SJSA1 (cell line): ENCODE measurements around the gene BRD8. TPM values are rescaled to one million over a fixed set of nuclear protein-coding genes. Genes with fewer than 3 reads are reported as not detected.
A peak's percentile ranks its signal among the peaks of the same experiment; 100 is the strongest.
"Not testable (repeated sequence)": the region's sequence is repeated elsewhere in the genome, so short reads cannot be mapped to it uniquely, and the experiment has no call there.

ENCODE experiments used
- DNase-seq, 2 experiments: peaks; one replicate each; pipeline ENCODE4 v3.0.0-alpha.2; 2015 to 2020; ENCODE audit warnings: low spot score in 2 of 2, low read depth in 1 of 2
- H3K27ac ChIP-seq: fragments of 250-450 bp; sonication (Bioruptor Pico); 2 replicates; pipeline ENCODE4 v1.5.1; 2020; ENCODE audit warnings: mild to moderate bottlenecking, moderate library complexity
- H3K27me3 ChIP-seq: fragments of 250-450 bp; sonication (Bioruptor Pico); replicated peaks from 2 replicates; pipeline ENCODE4 v1.5.1; 2020; ENCODE audit warnings: mild to moderate bottlenecking, moderate library complexity
- H3K36me3 ChIP-seq: fragments of 250-450 bp; sonication (Bioruptor Pico); 2 replicates; pipeline ENCODE4 v1.5.1; 2020; ENCODE audit warnings: mild to moderate bottlenecking
- H3K4me1 ChIP-seq: fragments of 250-450 bp; sonication (Bioruptor Pico); replicated peaks from 2 replicates; pipeline ENCODE4 v1.6.1; 2021; ENCODE audit warnings: mild to moderate bottlenecking
- H3K4me3 ChIP-seq: fragments of 250-450 bp; sonication (Bioruptor Pico); 2 replicates; pipeline ENCODE4 v1.5.1; 2020; ENCODE audit warnings: mild to moderate bottlenecking
- H3K9me3 ChIP-seq: fragments of 250-450 bp; sonication (Bioruptor Pico); replicated peaks from 2 replicates; pipeline ENCODE4 v1.5.1; 2020; ENCODE audit warnings: mild to moderate bottlenecking
- total RNA-seq: library from RNA; depleted of rRNA; stranded (reverse); fragments of >200 nt; shearing (Covaris generic); gene quantifications from 2 replicates; pipeline ENCODE4 v1.2.3, GENCODE V29; 2014; rRNA removed

BRD8 gene, protein sequence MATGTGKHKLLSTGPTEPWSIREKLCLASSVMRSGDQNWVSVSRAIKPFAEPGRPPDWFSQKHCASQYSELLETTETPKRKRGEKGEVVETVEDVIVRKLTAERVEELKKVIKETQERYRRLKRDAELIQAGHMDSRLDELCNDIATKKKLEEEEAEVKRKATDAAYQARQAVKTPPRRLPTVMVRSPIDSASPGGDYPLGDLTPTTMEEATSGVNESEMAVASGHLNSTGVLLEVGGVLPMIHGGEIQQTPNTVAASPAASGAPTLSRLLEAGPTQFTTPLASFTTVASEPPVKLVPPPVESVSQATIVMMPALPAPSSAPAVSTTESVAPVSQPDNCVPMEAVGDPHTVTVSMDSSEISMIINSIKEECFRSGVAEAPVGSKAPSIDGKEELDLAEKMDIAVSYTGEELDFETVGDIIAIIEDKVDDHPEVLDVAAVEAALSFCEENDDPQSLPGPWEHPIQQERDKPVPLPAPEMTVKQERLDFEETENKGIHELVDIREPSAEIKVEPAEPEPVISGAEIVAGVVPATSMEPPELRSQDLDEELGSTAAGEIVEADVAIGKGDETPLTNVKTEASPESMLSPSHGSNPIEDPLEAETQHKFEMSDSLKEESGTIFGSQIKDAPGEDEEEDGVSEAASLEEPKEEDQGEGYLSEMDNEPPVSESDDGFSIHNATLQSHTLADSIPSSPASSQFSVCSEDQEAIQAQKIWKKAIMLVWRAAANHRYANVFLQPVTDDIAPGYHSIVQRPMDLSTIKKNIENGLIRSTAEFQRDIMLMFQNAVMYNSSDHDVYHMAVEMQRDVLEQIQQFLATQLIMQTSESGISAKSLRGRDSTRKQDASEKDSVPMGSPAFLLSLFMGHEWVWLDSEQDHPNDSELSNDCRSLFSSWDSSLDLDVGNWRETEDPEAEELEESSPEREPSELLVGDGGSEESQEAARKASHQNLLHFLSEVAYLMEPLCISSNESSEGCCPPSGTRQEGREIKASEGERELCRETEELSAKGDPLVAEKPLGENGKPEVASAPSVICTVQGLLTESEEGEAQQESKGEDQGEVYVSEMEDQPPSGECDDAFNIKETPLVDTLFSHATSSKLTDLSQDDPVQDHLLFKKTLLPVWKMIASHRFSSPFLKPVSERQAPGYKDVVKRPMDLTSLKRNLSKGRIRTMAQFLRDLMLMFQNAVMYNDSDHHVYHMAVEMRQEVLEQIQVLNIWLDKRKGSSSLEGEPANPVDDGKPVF
- 47.3 and 90.0 TPM in 2 replicates for total RNA-seq

DNA sequence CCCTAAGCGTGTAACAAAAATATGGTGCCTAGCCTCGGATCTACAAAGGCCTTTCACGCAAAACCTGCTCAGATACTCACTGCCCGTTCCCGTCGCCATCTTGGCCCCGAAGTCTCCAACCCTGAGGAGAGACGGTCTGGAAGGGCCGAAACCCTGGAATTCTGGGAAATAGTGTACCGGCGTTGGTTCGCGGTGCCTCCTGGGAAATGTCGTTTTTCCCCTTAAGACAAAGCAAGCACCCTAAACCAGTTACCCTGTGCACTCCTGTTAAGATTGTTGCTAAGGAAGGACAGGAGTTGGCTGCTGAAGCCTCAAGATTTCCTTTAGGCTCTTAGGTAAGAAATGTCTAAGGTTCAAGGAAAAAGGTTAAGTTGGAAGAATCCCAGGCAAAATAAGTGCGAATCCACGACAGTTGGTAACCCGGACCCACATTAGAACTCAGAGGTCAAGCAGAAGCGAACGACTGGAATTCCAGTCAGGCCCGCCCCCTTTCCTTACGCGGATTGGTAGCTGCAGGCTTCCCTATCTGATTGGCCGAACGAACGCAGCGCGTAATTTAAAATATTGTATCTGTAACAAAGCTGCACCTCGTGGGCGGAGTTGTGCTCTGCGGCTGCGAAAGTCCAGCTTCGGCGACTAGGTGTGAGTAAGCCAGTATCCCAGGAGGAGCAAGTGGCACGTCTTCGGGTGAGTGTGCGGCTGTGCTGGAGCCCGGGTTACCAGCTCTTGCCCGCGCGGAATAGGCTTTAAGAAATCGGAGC is at the start of gene BRD8, which contains the start of gene KIF20A:
BRD8 (minus strand) TSS at position 115 of the 761 bp plus-strand sequence; CDS start at position 99, 16 bp downstream.
KIF20A (plus strand) TSS at position 597 of the 761 bp plus-strand sequence. CDS start 569 bp downstream, outside the sequence.
- Histone ChIP-seq H3K4me1 (peaks cover 10% of the 10 kb centered on the region), H3K36me3 (peaks cover 68% of the 10 kb centered on the region), H3K9me3 (no peaks in the 10 kb centered on the region), H3K27me3 (no peaks in the 10 kb centered on the region), H3K27ac (peak within 1 kb of the TSS; percentile 99), H3K4me3 (peak within 1 kb of the TSS; percentile 61)
- peak; percentile 99 for DNase-seq

DNA sequence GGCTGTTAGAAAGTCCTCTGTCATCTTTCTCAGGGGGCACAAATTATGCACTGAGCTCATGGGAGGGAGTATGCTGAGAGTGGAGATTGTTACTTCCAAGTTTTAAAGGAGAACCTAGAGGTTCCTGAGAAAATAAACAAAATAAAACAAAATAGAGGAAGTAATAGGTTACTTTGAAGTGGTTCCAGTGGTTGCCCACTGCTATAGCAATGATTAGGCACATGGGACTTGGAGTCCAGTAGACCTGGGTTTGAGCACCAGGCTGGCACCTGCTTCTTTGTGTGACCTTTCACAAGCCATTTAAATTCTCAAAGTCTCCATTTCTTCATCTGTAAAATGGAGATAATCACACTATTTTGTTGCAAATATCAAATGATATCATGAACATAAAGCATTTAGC is 48.5 kb upstream of the BRD8 start:
- DNase-seq = no peak
- no peaks in the 10 kb centered on the region for H3K27me3 ChIP-seq
- H3K4me1 ChIP-seq = peaks cover 17% of the 10 kb centered on the region
- no peak overlapping the region for H3K4me3 ChIP-seq
- H3K36me3 ChIP-seq = no peaks in the 10 kb centered on the region
- H3K9me3 ChIP-seq = peaks cover 9% of the 10 kb centered on the region
- H3K27ac ChIP-seq = no peak overlapping the region

DNA sequence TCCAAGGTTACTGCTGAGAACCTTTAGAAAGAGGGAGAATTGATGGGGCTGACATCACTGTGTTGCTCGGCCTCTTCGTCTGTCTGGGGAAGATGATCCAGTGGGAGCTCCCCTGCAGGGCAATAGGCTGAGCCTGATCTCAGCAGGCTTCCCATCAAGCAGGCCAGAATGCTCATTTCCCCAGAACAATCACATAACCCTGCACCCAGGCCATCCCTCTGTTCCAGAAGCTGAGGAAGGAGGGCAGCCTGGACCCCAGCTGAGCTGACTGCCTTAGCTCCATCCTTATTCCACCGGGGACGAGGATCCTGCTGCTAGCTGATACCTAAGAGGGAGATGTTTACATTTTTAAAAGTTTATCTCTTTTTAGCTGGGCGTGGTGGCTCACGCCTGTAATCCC is 46.3 kb upstream of the BRD8 start:
- Histone ChIP-seq H3K4me1 (no peaks in the 10 kb centered on the region), H3K27me3 (no peaks in the 10 kb centered on the region), H3K27ac (no peak overlapping the region), H3K36me3 (no peaks in the 10 kb centered on the region), H3K9me3 (peaks cover 9% of the 10 kb centered on the region), H3K4me3 (no peak overlapping the region)
- DNase-seq = no peak

DNA sequence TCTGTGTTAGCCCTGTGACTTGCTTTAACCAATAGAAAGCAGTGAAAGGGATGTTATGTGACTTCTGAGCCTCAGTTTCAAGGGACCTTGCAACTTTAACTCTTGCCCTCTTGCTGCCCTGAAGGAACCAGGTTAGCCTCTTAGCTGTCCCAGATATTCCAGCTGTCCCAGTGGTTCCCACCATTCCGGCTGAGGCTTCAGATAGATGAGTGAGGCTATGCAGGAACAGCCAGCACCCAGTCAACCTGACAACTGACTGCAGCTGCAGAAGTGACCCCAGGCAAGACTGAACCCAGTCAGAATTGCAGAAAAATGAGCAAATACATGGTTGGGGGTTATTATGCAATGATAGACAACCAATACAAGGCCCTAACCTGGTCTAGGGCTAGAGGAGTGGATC is 45.1 kb upstream of the BRD8 start:
- no peaks in the 10 kb centered on the region for H3K27me3 ChIP-seq
- no peak overlapping the region for H3K4me3 ChIP-seq
- H3K27ac ChIP-seq = no peak overlapping the region
- no peaks in the 10 kb centered on the region for H3K36me3 ChIP-seq
- H3K9me3 ChIP-seq = peaks cover 12% of the 10 kb centered on the region
- DNase-seq = no peak
- H3K4me1 ChIP-seq = no peaks in the 10 kb centered on the region

DNA sequence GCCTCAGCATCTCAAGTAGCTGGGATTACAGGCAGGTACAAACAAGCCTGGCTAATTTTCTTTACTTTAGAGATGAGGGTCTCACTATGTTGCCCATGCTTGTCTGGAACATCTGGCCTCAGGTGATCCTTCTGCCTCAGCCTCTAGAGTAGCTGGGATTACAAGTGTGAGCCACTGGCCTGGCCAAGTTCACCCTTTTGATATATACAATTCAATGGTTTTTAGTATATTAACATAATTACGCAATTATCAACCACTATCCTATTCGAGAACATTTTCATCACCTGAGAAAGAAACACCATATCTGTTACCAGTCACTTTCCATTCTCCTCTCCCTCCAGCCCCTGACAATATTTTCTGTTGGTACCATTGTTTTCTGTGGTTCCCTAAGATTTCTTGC is 38.4 kb upstream of the BRD8 start:
- no peak overlapping the region for H3K27ac ChIP-seq
- peaks cover 6% of the 10 kb centered on the region; the same call in 1 of the 2 replicates for H3K36me3 ChIP-seq
- no peaks in the 10 kb centered on the region for H3K27me3 ChIP-seq
- peaks cover 10% of the 10 kb centered on the region for H3K4me1 ChIP-seq
- H3K9me3 ChIP-seq = peaks cover 3% of the 10 kb centered on the region
- DNase-seq = no peak
- no peak overlapping the region for H3K4me3 ChIP-seq

DNA sequence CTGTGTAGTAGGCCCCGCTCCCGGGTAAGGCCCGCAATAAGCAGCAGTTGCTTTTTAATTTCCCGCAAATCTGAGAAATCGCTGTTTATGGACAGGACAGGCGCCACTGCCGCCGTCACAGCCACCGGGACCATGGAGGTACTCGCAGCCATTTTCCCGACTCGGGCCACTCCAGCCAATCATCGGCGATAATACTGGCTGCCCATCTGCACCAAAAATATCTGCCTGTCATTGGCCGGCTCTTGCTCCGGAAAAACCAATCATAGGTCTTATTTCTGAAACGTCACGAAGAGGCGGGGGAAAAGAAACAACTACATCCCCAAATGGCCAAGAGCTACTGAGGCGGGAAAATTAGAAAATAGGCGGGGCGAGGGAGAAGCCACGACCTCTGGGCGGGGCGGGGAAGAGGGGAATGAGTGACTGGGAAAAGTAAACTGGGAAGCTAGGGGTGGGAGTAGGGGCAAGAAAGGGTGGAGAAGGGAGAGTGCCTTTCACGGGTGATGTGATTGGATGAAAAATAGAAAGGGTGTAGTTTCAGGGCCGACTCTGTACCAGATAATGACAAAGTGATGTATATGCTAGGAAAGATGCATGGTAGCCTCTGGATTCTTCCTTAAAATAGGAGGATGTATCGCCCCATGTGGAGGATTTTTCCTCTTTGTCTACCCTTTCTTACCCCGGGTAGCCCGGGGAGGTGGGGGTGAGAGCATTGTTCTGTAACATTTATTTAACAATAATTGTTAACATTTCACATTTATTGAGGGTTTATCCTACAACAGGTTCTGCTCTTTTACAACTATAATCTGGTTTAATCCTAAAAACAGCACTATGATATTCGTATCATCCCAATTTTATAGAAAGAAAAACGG is 35.0 kb upstream of the BRD8 start, which contains the start of gene CDC23:
CDC23 (minus strand) TSS at position 163 of the 869 bp plus-strand sequence; CDS start at position 152, 11 bp downstream.
- Histone ChIP-seq H3K27me3 (no peaks in the 10 kb centered on the region), H3K4me3 (peak within 1 kb of the TSS; percentile 73), H3K4me1 (peaks cover 12% of the 10 kb centered on the region), H3K9me3 (no peaks in the 10 kb centered on the region), H3K27ac (peak within 1 kb of the TSS; percentile 52), H3K36me3 (peaks cover 33% of the 10 kb centered on the region)
- peak; percentile 98 for DNase-seq

DNA sequence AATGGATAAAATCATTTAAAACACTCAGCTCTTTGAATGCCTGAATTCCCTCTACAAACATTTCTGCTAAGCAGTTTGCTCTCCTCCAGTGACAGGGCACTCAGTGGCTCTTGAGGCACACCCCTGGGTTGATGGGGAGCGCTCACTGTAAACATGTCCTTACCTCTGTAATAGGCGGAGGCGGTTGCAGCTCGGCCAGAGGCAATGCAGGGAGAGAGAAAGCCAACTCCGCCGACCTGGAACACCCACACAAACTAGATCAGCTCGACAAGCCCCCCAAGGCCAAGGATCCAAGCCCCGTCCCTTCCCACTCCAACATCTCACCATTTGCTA is 34.4 kb upstream of the BRD8 start:
- no peak for DNase-seq
- peaks cover 12% of the 10 kb centered on the region for H3K4me1 ChIP-seq
- peaks cover 38% of the 10 kb centered on the region for H3K36me3 ChIP-seq
- peak overlapping the region; percentile 52 for H3K27ac ChIP-seq
- no peaks in the 10 kb centered on the region for H3K9me3 ChIP-seq
- peak overlapping the region; percentile 73 for H3K4me3 ChIP-seq
- no peaks in the 10 kb centered on the region for H3K27me3 ChIP-seq

DNA sequence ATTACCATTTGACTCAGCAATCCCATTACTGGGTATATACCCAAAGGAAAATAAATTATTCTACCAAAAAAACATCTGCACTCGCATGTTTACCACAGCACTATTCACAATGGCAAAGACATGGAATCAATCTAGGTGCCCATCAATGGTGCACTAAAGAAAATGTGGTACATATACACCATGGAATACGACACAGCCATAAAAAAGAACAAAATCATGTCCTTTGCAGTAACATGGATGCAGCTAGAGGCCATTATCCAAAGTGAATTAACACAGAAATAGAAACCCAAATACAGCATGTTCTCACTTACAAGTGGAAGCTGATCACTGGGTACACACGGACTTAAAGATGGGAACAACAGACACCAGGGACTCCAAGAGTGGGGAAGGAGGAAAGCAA is 32.6 kb upstream of the BRD8 start:
- H3K4me3 ChIP-seq = no peak overlapping the region
- H3K27me3 ChIP-seq = no peaks in the 10 kb centered on the region
- no peak overlapping the region for H3K27ac ChIP-seq
- no peak for DNase-seq
- H3K36me3 ChIP-seq = peaks cover 49% of the 10 kb centered on the region
- peaks cover 12% of the 10 kb centered on the region for H3K4me1 ChIP-seq
- H3K9me3 ChIP-seq = no peaks in the 10 kb centered on the region

DNA sequence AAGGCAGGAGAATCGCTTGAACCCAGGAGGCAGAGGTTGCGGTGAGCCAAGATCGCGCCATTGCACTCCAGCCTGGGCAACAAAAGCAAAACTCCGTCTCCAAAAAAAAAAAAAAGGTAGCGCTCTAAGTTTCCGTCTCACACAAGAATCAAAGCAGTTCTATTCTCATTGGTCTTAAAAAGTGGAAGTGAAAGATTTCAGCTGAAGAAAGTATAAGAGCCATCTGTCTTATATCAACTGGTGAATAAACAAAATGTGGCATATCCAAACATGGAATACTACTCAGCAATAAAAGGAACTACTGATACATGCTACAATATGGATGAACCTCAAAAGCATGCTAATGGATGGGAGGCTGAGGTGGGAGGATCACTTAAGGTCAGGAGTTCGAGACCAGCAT is 15.4 kb upstream of the BRD8 start:
- not testable (repeated sequence) for H3K27ac ChIP-seq, DNase-seq, H3K27me3 ChIP-seq, H3K9me3 ChIP-seq, H3K4me3 ChIP-seq, H3K4me1 ChIP-seq
- peaks cover 74% of the 10 kb centered on the region for H3K36me3 ChIP-seq

DNA sequence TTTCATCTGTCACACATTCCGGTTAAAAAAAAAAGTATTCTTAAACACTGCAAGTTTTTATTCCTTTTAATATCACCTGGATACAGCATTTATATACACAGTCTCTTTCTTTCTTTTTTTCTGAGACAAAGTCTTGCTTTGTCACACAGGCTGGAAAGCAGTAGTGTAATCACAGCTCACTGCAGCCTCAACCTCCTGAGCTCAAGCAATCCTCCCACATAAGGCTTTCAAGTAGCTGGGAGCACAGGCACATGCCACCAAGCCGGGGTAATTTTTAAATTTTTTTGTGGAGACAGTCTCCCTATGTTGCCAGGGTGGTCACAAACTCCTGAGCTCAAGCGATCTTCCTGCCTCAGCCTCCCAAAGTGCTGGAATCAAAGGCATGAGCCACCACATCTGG is 14.4 kb upstream of the BRD8 start:
- Histone ChIP-seq H3K36me3 (peaks cover 74% of the 10 kb centered on the region), H3K4me1 (no peaks in the 10 kb centered on the region), H3K9me3 (no peaks in the 10 kb centered on the region), H3K27ac (no peak overlapping the region), H3K4me3 (no peak overlapping the region), H3K27me3 (no peaks in the 10 kb centered on the region)
- no peak for DNase-seq

DNA sequence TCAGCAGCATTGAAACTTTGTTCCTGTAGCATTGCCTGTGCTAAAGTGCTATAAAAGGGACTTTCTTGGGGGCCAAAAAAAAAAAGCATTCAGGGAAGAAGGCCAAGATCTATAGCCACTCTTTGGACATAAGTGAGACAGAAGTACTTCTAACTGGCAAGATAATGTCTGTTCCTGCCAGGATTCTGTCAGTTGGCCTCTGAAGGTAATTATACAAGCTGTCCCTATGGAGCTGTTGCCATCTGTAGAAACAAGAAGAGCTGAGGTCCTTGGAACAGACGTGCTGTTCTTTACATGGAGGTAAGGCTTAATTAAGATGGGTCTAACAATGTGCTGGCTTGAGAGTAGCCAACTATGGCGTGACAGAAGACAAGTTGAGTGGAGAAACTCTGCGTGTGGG is 10.2 kb upstream of the BRD8 start:
- no peak overlapping the region for H3K4me3 ChIP-seq
- H3K9me3 ChIP-seq = no peaks in the 10 kb centered on the region
- no peaks in the 10 kb centered on the region for H3K27me3 ChIP-seq
- peaks cover 95% of the 10 kb centered on the region for H3K36me3 ChIP-seq
- no peaks in the 10 kb centered on the region for H3K4me1 ChIP-seq
- DNase-seq = no peak
- H3K27ac ChIP-seq = no peak overlapping the region

DNA sequence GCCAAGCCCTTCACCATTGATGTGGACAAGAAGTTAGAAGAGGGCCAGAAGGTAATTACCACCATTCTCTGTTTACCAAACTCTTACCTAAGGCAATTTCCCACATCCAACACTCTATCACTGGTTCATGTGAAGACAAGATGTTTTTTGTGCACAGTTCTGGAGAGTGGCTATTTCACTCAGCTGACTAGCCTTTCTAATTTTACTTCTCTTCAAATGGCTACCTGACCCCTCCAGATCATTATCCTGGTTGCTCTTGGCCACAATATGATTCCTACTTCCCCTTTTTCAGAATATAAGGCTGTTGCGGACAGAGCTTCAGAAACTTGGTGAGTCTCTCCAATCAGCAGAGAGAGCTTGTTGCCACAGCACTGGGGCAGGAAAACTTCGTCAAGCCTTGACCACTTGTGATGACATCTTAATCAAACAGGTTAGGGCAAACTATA is 7.6 kb upstream of the BRD8 start:
- H3K4me3 ChIP-seq = no peak overlapping the region
- no peak for DNase-seq
- no peaks in the 10 kb centered on the region for H3K9me3 ChIP-seq
- no peaks in the 10 kb centered on the region for H3K27me3 ChIP-seq
- H3K36me3 ChIP-seq = peaks cover 97% of the 10 kb centered on the region
- no peaks in the 10 kb centered on the region for H3K4me1 ChIP-seq
- no peak overlapping the region for H3K27ac ChIP-seq
